Adipose tissue (tissue), 3 donors: ENCODE measurements around the gene FBN2. TPM values are rescaled to one million over a fixed set of nuclear protein-coding genes. Genes with fewer than 3 reads are reported as not detected.

Experiments used
- H3K27ac ChIP-seq: one replicate; pipeline ENCODE4 v1.5.1; 2013; ENCODE audit warnings: low read depth, low read length
- WGBS, 3 donors: extraction: QIAGEN DNeasy Blood & Tissue Kit; methylation state at CpG; one replicate each; pipeline ENCODE4 v1.1.7; 2013; 5-methylcytosine and 5-hydroxymethylcytosine counted together
- polyA plus RNA-seq, 3 donors: library from polyadenylated mRNA; stranded (reverse); fragments of 200-250 nt; gene quantifications; one replicate each; pipeline ENCODE4 v1.2.3, GENCODE V29; 2013
- donor health status: healthy with polysubstance abuse.
- donor health status: Bipolar disorder and iron deficiency.
- donor health status: healthy.

FBN2 gene
- polyA plus RNA-seq, 3 donors = 0.01 to 0.15 (median 0.11) TPM

DNA sequence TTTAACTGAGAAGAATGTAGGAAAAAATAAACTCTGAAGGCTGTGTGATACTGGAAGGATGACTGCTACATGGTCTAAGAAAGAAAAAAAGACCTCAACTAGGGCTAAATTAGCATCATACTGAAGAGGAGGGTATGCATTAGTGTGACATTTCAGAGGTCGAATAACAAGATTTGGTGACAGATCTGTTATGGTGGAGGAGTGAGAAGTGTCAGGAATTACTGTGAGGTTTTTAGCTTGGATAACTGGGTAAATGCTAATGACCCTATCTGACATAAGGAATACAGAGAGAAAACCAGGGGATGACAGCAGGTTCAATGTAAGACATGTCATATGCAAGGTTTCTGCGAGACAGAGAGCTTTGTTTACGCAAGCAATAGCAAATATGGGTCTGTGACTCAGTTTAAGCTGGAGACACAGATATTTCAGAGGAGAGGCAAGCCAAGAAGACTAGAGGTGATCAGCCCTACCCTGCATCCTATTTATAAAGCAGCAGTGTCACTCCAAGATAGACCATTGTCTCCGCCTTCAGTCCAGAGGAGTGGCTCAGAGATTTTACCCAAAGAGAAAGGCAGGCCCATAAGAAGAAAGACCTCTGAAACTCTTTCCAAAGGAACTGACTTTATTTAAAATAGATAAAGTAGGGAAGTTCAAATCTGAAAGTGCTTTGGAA is 44.3 kb downstream of the FBN2 start:
- no peak overlapping the region for H3K27ac ChIP-seq
- 91 to 98% (median 95%) methylated on average over 4 of the region's 4 CpGs for WGBS, 3 donors

DNA sequence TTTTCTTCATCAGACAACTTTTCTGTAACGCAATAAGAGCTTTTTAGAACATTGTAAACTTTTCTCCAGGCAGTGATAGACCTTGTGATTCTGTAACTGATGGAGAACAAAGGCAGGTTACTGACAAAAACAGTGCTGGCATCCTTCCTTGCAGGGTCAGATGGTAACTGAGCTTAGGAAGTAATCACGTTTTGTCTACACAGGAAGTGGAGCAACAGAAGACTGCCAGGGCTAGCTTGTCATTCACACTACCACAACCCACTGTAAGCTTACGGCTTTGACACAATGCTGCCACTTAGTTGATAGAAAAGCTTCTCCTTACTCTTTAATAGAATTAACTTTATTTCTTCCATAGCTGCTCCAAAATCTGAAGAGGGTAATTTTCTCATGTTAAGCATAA is 46.8 kb downstream of the FBN2 start:
- no peak overlapping the region for H3K27ac ChIP-seq
- WGBS, 3 donors = 33 to 44% (median 43%) methylated on average over 3 of the region's 3 CpGs

DNA sequence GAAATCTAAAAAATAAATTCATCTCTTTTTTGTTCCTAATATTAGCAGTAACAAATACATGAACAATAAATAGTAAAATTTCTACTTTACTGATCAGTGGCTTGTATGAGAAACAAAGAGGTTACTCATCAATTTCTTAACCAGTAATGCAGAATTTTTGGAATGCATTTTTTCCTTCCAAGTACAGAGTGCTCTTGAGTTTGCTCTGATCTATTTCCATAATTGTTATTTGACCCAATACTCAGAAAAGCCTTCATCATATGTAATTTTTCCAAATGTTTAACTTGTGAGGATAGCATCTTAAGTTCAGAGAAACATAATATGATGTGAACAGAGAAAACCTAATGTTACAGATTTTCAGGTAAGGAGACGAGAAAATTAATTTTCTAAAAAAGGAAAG is 47.3 kb downstream of the FBN2 start:
- whole genome bisulfite sequencing, 3 donors = 75 to 82% (median 77%) methylated on average over 1 of the region's 1 CpG
- H3K27ac ChIP-seq = no peak overlapping the region

DNA sequence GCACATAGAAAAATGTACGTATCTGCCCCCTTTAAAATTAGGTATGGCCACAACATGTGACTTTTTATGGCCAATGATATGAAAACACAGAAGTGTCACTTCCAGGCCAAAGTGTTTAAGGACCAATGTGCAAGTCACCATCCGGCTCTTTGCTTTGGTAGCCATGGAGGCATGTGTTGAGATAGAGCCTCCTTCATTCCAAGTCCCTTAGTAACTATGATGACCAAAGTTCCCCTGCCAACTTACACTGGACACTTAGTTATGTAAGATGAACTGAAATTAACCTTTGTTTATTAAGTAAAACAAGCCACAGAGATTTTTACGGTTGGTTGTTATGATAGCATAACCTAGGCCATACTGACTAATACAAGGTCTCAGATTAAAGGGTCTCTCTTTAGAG is 51.0 kb downstream of the FBN2 start:
- H3K27ac ChIP-seq = no peak overlapping the region
- WGBS, 3 donors = 69 to 96% (median 92%) methylated on average over 3 of the region's 3 CpGs

DNA sequence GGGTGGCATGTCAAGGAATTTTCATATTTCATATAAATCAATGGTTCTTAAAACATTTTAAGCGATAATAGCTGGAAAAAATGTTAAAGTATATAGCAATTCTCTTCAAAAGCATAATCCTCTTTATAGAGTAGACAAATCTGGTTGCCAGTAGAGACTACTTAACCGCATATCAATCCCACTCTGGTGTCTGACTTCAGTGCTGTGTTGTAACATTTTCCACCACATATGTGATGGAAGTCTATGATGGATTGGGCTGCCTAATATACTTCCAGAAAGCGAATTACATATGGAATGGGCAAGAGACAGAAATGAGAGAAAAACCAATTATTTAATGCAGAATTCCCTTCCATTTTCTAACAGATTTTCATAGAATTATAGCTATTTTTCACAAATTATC is 54.3 kb downstream of the FBN2 start:
- no peak overlapping the region for H3K27ac ChIP-seq
- WGBS, 3 donors = 87 to 94% (median 92%) methylated on average over 3 of the region's 3 CpGs

DNA sequence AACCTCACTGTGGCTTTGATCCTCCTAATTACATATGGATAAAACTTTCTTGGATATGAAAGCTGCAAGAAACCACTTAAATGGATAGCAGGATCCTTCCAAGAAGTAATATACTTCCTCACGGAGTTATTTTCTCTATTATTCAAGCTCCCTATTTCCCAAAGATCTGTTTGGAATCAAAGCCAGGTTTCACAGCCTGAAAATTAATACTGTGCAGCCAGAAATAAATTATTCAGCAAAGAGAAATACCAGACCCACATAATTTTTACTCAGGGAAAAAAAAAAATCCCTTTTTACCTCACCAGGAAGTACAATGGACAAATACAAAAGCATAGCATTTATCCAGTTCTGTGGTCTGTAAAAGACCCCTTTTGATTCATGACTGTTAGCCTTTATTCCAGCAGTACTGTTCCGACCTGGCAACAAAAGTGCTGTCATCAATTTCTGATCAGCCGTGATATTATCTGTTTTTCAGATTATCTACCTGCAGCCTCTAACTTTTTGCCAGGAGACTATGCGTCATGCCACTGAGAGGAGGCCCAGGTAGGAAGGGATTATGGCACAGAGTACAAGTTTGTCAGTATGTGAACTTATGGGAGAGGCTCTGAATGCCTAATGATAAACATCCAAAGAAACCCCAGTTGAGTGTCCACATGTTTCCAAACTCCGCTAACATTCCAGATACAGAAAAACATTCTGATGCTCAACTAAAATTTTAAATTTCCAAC is 57.0 kb downstream of the FBN2 start:
- 78 to 83% (median 78%) methylated on average over 5 of the region's 5 CpGs for WGBS, 3 donors

DNA sequence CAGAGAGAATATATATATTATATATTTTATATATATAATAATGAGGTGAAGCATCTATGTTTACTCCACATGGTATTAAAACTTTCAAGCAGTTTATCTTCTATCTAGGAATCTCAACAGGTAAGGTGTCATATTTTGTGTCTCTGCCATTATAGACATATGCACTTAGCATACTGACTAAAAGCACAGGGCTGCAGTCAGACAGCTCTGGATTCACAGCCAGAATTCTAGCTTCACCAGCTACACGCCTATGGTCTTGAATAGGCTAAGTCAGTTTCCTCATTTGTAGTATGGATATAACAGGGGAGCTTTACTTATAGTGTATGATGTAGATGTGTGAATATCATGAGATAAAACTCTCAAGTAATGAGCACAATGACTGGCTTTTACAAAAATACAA is 57.9 kb downstream of the FBN2 start:
- H3K27ac ChIP-seq = no peak overlapping the region
- 77 to 84% (median 82%) methylated on average over 1 of the region's 1 CpG for WGBS, 3 donors

More for the DNA sequence above, 57.0 kb downstream of the FBN2 start:
- no peak overlapping the region for H3K27ac ChIP-seq

DNA sequence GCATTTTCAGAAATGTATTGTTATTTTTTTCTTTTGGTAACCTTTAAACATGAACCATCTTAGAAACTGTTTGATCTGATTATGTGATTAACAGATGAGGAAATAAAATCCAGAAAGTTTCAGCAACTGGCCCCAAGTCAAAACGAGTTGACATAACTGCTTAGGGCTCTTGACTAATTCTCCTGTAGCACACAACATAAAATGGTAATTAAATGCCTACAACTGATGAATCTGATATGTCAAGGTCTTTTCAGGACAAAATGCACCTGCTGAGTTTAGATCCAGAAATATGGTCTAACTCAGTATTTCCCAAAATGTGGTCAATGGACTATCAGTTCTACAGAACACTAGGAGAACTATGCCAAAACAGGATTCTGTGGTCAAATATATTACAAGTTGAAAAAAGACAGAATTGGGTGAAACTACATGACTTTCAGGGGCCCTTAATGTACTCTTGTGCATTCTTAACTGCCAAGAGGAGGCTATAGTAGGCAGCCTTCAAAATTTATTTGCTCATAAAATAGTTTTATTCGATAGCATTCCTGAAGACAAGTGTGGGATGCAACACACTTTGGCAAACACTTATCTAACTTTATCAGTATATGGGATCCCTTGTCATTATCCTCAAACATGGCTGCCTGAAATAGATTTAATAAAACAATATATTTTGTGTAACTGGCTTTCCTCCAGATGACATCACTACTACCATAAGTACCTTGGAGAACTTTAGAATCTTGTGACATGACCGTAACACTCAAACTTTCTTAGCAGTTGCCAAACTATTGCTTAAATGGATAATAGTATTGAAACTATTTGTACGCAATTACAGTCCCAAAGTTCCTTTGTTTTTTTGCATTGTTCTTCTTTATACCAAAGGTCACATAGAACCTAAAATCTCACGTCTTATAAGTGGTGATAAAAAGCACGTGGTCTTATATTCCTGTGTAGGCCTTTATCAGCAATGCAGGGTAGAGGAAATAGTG is 59.4 kb downstream of the FBN2 start:
- WGBS, 3 donors = 73 to 76% (median 75%) methylated on average over 6 of the region's 6 CpGs
- H3K27ac ChIP-seq = no peak overlapping the region

DNA sequence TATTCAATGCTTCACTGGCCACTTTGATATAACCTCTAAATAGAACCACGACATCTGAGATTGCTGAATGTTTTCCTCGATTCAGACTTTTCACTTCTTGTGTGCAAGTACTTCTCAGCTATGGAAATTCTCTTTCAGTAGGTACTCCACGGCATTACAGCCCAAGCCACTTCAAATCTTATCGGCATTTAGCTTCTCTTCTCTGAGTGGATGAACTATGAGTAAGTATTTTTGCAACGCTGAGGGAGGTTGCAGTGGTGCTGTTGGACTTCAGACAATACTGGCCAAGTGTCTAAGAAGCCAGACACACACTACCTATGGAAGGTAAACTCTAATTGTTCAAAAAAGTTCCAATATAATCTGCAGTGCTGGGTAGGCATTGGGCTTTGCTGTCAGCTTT is 60.1 kb downstream of the FBN2 start:
- WGBS, 3 donors = 73 to 89% (median 79%) methylated on average over 5 of the region's 5 CpGs
- no peak overlapping the region for H3K27ac ChIP-seq

DNA sequence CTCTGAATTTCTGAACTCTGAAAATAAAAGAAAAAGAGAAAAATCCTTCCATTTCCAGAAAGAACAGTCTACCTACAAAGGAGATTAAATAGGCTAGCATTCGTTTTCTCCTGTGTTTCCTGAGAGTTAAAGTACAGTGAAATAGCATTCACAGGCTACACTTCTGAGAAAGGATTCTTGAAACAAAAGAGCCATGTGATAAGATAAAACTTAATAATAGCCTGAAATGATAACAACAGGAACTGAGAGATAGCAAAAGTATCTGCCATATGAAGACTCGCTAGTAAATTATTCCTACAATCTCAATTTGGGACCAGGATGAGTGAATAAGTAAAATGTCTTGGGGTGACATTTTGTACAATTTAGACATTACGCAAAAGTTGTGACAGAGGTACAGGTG is 62.4 kb downstream of the FBN2 start:
- WGBS, 3 donors = 56 to 84% (median 82%) methylated on average over 3 of the region's 3 CpGs
- no peak overlapping the region for H3K27ac ChIP-seq

DNA sequence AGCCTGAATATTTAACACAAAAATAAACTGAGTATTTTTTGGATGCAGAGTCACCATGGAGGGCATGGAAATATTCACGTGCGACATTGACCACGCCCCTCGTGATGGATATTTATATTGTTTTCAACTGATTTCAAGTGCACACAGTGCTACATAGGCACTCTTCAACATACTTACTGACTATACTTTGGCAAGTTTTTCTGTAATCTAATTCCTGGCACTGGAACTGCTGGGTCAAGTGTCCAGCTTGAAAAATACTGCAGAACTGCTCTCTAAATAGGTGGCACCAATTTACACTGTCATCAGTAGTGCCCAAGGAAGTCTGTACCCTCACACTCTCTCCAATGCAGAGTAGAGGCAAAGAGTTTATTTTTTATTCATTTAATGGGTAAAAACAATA is 65.1 kb downstream of the FBN2 start:
- 86 to 97% (median 92%) methylated on average over 4 of the region's 4 CpGs for WGBS, 3 donors

DNA sequence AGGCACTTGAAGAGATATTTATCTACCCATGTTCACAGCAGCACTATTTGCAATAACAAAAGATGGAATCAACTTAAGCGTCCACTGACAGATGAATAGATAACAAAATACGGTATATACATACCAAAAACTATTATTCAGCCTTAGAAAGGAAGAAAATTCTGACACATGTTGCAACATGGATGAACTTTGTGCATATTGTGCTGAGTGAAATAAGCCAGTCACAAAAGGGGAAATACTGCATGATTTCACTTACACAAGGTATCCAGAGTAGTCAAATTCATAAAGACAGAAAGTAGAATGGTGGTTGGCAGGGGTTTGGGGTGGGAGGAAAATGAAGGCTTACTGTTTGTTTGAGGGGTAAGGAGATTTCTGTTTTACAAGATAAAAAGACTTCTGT is 66.0 kb downstream of the FBN2 start:
- 75 to 93% (median 86%) methylated on average over 2 of the region's 2 CpGs for WGBS, 3 donors

More for the DNA sequence above, 65.1 kb downstream of the FBN2 start:
- H3K27ac ChIP-seq = no peak overlapping the region

DNA sequence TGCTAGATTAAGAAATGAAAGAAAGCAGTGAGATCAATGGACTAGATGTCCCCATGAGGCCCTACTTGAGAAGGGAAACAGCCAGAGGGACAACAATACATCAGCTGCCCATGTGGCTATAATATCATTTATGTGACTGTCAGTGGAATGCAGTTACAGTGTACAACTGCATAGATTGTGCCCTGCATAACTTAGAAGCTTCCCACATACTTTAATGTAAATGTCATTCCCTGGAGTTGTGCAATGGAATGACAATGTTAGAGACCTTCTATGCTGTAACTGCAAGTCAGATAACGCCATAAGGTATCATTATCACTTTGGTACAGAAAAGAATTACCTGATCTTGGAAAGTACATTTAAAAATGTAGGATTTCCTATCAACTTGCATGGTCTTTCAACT is 67.4 kb downstream of the FBN2 start:
- no peak overlapping the region for H3K27ac ChIP-seq
- WGBS, 3 donors = 73 to 91% (median 88%) methylated on average over 1 of the region's 1 CpG

More for the DNA sequence above, 66.0 kb downstream of the FBN2 start:
- no peak overlapping the region for H3K27ac ChIP-seq

DNA sequence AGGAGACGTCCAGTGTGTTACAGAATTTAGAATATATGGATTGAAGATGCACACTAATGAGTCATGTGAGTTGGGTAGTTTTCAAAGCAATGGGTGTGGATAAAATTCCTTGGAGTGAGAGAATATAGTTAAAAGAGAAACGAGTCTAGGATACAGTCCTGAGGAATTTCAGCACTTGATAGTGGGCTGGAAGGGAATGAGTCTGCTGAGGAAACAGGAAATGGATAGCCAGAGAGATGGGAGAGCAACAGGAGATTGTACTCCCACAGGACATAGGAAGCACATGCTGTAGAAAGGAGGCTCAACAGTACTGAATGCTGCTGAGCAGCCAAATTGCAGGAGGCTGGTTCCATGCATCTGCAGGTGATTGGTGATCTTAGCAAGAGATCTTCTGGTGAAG is 68.1 kb downstream of the FBN2 start:
- H3K27ac ChIP-seq = no peak overlapping the region
- WGBS, 3 donors = 50 to 51% (median 51%) methylated on average over 2 of the region's 2 CpGs

DNA sequence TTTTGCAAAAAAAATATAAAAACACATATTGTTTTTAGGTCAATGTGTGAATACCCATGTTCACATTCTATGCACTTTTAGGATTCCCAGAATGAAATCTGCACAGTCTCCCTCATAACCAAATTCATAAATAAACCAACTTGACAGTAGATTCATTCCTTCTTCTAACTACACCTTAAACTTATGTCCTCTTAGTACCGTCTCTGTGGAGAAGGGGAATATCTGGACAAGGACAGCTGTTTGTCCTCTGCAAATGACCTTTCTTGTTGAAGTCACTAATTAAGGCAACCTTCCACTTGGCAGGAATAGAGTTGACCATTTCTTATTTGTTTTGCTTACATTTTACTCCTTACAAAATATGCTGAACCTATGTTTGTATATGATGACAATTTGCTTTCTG is 71.1 kb downstream of the FBN2 start:
- H3K27ac ChIP-seq = no peak overlapping the region
- WGBS, 3 donors = 54 to 69% (median 56%) methylated on average over 1 of the region's 1 CpG

DNA sequence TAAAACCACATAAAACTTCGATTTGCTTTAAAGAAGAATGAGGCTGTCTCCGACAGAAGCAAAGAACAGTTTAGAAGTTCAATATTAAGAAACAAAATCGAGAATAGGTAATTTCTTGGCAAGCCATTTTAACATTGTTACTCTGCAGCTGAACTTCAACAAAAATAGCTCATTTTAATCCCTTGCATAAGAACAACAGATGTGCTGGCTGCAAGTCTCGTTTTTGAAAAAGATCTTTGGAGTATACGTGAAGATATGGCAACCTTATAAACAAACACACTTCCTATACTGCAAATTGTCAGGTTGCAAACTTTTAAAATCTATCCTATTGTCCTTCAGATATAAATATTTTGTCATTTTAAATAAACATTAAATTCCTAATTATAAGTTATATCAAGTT is 71.5 kb downstream of the FBN2 start:
- 55 to 62% (median 57%) methylated on average over 5 of the region's 5 CpGs for WGBS, 3 donors
- no peak overlapping the region for H3K27ac ChIP-seq

DNA sequence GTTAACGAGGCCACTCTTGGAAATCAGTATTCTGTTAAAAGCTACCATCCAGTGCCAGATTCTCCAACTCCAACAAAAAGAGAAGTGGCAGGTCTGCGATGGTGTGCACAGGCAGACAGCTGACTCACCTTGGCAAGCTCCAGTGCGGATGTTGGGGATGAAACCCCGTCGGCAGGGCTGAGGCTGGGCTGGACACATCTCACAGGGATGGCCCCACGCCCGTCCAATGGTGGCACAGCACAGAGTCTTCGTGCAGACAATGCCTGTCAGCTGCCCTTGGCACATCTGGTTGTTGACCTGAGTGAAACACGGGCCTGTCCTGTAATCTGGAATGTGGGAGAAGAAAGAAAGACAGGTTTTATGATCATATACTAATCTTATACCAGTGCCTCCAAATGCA is 73.4 kb downstream of the FBN2 start:
- WGBS, 3 donors = 82 to 89% (median 85%) methylated on average over 9 of the region's 9 CpGs
- no peak overlapping the region for H3K27ac ChIP-seq

DNA sequence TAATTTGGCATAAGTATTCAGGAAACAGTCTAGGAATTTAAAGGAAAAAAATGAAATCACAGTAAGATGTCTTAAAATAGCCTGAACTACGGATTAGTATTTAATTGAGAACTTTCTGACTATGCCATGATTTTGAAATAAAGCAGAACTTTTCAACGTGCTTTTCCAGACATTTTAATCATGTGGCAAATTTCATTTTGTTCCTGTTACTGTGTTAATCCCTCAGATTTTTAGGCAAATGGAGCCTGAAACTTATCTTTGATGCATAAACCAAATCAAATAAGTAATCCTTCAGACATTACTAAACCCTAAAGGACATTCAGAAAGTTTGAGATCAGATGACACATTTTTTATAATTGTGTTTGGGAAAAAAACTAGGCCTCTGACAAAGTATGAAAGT is 75.7 kb downstream of the FBN2 start:
- no peak overlapping the region for H3K27ac ChIP-seq
- WGBS, 3 donors = 43 to 50% (median 49%) methylated on average over 2 of the region's 2 CpGs
